Ecto neural progenitor cell (in vitro differentiated cells): ENCODE measurements around the gene DGCR2.

Experiments
- DNase-seq: peaks from one replicate; pipeline ENCODE4 v3.0.0-alpha.2; 2018; ENCODE audit warnings: low spot score

DGCR2 gene

GRCh38 chr22:19127329-19128008, 5.3 kb upstream of the DGCR2 start:
- DNase-seq: no peak

DNA sequence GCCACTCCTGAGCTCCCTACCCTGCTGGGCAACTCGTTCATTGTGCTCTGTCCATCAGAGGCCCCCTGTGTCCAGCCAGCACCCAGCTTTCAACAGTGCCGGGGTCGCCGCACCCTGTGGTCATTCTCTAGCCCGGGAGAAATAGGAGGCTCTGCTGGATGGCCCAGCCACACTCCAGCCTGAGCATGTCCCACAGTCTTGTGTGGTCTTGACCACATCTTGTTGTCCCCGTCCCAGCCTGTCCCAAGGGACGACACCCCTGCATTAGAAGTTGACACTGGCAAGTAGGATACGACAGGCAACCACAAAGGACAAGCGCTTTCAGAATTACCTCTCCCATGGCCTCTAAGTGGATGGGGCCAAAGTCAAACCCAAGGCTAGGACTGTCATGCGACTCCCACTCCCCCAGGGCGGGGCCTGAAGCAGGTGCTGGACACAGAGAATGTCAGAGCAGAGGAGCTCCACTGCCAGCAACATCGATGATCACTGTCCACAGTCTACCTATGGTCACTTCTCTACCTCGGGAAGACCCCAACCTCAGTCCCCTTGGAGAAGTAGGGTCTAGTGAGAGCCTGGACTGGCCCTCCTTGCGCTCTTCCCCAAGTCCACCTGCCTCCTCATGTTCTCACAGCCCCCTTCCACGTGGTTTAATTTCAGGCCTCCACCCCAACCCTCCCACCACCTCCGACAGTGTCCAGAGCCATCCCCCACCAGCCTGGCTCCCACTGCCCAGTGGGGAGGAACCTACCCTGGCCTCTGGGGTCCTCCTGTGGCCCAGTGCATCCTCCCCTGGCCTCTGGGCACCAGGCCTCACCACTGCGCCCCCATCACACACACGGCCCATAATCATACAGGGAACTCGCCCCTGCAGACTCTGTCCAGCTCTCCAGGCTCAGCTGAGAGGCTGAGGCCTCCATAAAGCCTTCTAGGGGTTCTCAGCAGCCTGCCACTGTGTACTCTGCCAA, 4.4 kb upstream of the DGCR2 start:
- no peak for DNase-seq

DNA sequence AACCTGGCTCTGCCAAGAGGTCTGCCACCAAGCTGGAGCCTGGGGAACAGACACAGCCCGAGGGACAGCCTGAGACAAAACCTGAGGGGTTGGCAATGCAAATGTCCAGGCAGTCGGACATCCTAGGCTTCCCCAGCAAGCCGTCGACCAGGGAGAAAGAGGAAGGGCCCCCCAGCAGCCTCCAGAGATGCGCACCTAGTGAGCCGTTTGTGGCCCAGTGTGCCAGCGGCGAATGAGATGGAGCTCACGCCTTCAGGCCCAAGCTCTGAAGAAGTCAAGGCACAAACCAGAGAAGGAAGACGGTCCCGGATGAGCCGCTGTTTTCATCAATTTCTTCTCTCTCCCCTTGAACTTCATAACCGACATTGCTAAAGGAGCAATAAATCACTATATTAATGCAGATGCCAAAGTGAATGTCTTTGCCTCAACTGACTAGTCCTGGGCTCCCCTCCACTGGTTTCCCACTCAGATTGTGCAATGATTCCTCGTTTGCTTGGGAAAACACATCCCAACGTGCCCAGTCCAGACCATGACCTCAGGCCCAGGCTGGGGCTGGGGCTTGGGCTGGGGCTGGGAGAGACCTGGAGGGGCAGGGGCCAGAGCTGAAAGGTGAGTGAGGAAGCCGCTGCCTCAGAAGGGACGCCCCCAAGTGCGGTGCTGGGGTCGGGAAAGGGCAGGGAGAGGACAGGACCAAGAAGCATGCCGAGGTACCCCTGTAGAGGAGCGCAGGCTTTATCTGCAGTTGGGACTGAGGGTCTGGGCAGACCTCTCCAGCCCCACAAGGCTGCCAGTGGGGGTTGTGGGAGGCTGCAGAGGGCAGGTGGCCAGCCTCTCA, 3.5 kb upstream of the DGCR2 start:
- no peak for DNase-seq

GRCh38 chr22:19125011-19125410, 2.8 kb upstream of the DGCR2 start:
- no peak for DNase-seq

DNA sequence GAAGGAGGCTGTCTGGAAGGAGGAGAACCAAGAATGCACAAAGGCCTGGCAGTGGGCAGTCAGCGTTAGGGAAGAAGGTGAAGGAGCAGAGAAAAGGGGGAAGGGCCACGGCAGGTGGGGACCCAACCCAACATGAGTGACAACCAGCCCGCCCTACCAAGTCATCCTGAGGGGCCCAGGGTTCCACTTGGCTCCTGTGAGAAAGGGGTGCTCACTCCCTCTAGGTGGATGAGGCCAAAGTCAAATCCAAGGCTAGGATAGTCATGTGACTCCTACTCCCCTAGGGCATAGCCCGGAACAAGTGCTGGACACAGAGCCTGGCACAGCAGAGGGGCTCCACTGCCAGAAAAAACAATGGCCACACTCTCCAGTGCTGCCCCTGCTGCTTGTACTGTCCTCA, 2.2 kb upstream of the DGCR2 start:
- no peak for DNase-seq

DNA sequence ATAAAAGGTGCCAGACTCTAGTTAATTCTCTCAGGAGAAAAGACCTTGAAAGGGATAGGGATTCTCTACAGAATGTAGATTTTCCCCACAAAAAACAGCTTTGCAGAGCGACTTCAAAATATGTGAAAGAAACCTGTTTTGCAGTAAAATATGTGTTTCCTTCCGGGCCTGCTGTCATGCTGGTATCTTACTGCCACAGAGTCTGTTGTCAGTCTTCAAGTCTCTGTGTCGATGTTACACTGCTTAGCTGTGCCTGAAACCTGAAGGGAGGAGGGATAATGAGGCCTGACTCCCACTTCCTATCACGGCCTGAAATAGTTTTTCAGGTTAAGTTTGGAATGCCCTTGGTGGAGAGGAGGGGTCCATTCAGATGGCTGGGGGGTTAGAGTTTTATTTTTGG, 1.7 kb upstream of the DGCR2 start:
- no peak for DNase-seq

DNA sequence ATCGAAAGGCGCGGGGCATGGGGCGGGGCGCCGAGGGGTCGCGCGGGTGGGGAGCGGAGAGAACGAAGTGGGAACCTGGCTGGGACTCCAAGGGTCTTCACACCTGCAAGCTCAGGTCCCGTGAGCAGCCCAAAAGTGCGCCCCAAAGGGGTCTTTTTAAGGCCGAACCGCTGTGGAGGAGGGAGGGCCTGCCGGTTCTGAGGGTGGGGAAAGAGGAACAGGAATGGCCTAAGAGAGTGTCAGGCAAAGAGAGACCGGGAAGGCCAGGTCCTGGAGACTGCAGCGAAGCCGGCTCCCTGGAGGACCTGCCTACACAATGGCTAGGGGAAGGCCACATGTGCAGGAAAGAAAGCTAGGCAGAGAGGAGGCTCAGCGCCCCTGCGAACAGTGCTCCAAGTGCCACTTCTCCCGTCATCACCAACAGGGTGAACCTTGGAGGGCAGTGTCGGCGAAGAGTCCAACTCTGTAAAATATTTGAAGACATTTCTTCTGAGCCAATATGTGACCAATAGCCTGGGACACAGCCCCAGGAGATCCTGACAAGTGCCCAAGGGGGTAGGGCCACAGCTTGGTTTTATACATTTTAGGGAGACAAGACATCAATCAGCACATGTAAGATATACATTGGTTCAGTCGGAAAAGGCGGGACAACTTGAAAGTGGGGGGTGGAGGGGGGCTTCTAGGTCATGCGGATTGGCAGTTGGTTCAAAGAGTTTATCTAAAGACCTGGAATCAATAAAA, 710 bp upstream of the DGCR2 start:
- DNase-seq: no peak

- peak; percentile 70 for DNase-seq
Observed at GRCh38 chr22:19121631-19122142, 525 bp downstream of the DGCR2 start.

- no peak for DNase-seq
Observed at GRCh38 chr22:19120829-19121630, 1.2 kb downstream of the DGCR2 start.

DNA sequence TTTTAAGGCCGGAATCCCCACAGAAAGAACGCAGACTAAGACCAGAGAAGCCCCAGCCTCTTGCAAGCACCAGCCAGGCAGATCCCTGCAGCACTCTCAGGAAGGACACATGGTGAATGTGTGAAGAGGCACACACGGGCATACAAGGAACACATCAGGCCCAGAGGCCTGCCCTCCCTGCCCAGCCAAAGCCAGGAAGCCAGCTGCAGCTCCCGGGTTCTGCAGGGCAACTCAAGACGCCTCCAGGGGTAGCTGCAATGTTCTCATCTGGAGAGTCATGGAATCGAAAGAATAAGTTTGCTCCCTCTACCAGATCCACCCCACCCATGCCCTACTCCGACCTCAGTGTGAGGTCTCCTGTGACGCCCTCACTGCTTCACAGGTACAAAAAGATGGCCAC, 2.3 kb downstream of the DGCR2 start:
- DNase-seq: no peak

DNA sequence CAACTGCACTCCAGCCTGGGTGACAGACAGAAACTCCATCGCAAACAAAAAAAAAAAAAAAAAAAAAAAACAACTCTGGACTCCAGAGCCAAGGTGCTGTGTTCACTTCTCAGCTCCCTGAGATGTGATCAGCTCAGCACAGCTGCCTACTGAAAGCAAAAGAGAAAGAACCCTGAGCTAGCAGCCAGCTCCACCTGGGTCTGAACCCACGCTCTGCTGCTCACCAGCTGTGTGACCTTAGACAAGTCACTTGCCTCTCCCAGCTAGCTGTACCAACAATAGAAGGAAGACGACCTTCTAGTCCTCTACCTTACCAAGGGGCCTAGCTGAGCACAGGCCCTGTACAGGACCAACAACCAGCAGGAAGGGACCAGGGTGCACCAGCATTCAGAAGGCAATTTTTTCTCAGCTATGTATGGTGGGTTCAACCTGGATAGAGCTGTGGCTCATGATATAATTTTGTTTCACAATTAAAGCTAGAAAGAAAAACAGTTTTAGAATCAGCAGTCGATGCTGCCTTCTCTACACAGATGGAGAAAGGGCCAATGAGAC, 3.8 kb downstream of the DGCR2 start:
- no peak for DNase-seq

DNA sequence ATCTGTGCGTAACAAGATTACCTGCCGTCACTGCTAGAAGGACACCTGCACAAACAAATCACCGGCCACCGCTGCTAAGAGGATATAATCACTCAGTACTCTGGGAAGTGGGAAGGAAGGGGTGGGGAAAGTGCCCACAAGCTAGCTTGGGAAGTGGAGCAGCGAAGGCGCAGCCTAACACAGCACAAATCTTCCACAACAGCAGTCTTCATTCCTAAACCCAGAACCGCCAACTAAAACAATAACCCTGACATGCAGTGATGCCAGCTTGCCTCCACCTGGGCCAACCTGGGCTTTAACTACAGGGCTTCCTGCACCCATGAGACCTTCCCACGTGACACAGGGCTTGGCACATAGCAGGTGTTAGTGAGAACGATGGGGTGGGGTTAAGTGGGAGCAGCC, 5.1 kb downstream of the DGCR2 start:
- DNase-seq: no peak

- DNase-seq: peak; percentile 38
Observed at GRCh38 chr22:19115628-19116027, 6.6 kb downstream of the DGCR2 start.

DNA sequence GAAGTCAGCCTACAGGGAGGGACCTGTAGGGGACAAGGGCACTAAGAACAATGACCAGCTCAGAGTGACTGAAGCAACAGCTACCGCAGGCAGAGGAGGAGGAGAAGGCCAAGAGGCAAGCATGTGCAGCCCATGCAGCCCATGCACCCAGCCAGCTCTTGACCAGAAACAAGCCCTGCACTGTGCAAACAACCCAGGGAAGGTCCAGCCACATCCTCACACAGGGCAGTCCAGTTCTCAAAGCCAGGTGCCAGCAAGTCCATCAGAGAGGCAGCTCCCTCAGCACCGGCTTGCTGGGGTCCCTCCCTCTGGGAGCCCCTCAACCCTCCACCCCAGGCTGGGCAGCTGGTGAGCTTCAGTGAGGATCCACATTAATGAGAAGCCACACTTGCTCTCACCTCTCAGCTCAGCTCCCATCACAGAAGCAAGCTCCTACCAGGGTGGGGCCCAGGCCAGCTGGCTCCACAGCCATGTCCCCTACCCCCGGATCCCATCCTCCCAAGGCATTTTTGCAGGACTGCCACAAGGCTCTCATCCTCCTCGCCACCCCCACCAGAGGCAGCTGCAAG, 7.1 kb downstream of the DGCR2 start:
- DNase-seq: no peak

DNA sequence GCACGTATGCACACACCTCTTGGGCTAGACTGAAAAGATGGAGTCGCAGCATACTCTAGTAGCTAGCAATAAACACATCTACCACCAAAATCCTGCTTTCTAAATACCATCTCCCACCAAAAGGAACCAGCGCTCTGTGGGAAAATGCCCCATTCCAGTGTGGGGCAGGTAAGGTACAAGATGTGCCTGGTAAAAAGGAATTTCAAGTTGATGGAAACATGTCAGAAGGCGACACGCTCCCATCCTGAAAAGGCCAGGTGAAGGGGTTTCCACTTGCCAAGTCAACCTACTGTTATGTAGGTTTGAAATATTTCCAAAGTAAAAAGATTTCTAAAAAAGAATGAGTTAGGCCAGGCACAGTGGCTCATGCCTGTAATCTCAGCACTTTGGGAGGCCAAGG, 8.8 kb downstream of the DGCR2 start:
- DNase-seq: no peak

GRCh38 chr22:19111584-19111983, 10.6 kb downstream of the DGCR2 start:
- DNase-seq: no peak

GRCh38 chr22:19111140-19111539, 11.1 kb downstream of the DGCR2 start:
- DNase-seq: no peak

- DNase-seq: no peak
Observed at GRCh38 chr22:19110646-19111045, 11.6 kb downstream of the DGCR2 start.

GRCh38 chr22:19110064-19110458, 12.2 kb downstream of the DGCR2 start:
- no peak for DNase-seq
